HG03159 (cell line): ENCODE measurements around the gene WBP4.
"Not testable (repeated sequence)": the region's sequence is repeated elsewhere in the genome, so short reads cannot be mapped to it uniquely, and the experiment has no call there.

Source experiments
- ATAC-seq: cut with Tn5 transposase; IDR thresholded peaks from one replicate; pipeline ENCODE4 v1.9.1; 2021; ENCODE audit warnings: mild to moderate bottlenecking, moderate library complexity; ENCODE audit not compliant: unreplicated experiment

The WBP4 gene

DNA sequence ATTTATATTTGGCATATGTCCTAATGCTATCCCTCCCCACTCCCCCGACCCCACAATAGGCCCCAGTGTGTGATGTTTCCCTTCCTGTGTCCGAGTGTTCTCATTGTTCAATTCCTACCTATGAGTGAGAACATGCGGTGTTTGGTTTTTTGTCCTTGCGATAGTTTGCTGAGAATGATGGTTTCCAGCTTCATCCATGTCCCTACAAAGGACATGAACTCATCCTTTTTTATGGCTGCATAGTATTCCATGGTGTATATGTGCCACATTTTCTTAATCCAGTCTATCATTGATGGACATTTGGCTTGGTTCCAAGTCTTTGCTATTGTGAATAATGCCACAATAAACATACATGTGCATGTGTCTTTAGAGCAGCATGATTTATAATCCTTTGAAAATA, 18.9 kb upstream of the WBP4 start:
- not testable (repeated sequence) for ATAC-seq

DNA sequence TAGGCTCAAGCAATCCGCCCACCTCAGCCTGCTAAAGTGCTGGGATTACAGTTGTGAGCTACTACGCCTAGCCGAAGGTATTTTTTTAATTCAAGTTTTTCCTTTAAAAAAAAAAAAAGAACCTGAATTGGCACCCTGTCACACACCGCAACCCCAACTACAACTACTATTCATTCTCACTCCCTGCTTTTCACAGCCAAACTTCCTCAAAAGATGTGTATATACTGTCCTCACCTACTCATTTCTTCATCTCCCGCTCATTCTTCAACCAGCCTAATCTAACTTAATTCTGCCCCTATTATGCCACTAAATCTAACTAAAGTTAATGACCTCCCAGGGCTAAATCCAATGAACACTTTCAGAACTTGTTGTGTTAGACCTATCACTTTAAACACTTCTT, 12.7 kb upstream of the WBP4 start:
- ATAC-seq: no peak

DNA sequence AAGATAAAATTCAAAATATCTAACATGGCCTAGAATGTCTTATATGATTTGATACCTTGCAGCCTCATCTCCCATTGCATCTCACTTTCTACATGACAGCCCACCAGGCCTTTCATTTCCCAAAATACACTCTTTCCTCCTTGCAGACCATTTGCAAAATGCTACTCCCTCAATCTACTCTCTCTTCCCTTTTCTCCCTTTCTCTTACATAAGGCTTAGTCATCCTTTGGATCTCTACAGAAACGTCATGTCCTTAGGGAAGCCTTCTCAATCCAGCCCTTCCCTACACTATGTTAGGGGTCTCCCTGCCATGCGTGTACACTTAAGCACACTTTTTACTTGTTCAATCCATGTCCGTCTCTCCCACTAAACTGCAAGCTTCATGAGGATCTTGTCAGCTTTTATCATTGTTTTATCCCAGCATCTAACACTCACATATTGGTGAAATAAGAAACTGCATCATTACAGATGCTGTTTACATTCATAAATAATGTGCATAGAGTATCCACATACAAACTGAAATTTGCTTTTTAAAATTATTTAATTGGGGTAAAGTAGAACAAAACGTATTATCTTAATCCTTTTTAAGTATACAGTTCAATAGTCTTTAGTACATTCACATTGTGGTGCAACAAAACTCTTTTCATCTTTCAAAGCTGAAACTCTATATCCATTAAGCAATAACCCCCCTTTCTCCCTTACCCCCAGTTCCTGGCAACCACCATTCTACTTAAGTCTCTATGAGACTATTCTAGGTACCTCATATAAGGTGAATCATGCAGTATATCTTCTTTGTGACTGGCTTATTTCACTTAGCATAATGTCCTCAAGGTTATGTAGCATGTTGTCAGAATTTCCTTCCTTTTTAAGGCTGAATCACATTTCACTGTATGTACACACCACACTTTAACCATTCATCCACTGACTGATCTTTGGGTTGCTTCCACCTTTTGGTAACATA, 11.5 kb upstream of the WBP4 start:
- ATAC-seq: no peak

GRCh38 chr13:41052441-41052840, 8.9 kb upstream of the WBP4 start:
- ATAC-seq: no peak

DNA sequence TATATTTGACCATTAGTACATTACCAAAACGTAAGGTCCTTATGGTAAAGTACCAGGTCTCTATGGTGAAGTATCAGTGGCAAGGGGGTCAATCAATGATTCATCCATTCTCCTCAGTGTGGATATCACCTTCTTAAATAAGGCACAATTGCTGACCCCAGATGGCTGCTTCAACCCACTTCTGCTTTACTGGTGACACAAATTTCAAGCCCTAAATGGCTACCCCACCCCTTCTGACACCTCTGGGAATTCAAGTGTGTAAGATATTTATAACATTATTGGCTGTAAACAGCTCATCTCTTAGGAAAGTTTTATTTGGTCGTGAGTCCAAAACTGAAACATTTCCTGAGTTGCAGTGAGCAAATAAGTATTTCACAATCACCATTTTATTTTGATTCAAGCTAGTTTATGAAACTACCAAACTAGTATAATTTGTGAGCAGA, 7.9 kb upstream of the WBP4 start:
- ATAC-seq: peak; percentile 78

DNA sequence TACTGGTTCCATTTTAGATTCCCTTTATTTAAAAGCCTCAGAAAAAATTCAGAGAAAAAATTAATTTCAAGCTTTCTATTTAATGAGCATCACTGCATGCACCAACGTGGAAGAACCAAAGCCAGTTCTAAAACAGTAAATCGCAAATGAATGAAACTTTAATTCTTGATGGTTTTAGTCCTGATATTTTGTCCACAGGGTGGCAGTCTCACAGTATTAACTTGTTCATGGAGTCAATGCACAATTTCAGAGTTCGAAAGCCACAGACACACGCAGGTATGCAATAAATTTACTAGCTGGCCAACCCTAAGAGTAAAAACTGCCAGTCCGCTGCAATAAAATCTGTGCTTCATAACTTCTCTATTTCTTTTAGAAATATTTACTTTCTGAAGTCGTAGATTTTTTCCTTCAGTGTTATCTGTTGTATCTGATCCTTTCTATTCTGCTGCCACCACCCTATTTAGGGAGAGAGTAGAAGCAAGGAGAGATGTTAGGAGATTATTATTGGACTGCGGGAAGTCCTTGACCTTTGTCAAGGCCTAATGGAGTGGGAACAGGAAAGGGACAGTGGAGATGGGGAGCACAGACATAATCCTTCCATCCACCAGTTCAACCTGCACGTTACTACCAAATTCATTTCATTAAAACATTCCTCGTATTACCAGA, 7.0 kb upstream of the WBP4 start:
- ATAC-seq: no peak

GRCh38 chr13:41054919-41055619, 6.2 kb upstream of the WBP4 start:
- no peak for ATAC-seq

- ATAC-seq: no peak
Measured at GRCh38 chr13:41056194-41056593, 5.1 kb upstream of the WBP4 start.

- no peak for ATAC-seq
Measured at GRCh38 chr13:41056826-41057711, 4.2 kb upstream of the WBP4 start.

DNA sequence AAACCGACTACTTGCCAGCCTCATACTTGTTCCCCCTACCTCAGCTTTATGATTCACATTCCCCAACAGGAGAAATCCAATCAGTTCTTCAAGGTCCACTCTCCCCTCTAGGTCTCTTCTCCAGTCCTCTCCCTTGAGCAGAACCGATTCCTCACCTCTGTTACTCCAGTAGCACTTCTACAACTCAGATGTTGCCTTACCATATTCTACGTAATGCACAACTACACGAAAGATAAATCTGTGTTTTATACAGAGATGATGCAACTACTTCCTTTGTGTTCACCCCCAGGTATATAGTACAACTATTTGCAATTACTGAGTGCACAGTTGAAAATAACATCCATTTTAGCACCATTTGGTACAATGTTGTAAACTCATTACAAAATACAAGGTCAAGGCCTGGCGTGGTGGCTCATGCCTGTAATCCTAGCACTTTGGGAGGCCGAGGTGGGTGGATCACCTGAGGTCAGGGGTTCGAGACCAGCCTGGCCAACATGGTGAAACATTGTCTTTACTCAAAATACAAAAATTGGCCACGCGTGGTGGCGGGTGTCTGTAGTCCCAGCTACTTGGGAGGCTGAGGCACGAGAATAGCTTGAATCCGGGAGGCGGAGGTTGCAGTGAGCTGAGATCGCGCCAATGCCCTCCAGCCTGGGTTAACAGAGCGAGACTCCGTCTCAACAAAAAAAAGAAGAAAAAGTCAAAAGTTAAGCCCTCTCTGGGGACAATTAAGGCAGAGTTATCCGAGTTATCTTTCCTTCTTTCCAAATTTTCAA, 2.8 kb upstream of the WBP4 start:
- ATAC-seq: no peak

GRCh38 chr13:41059456-41060081, 1.7 kb upstream of the WBP4 start:
- no peak for ATAC-seq

- peak; percentile 32 for ATAC-seq
Measured at GRCh38 chr13:41060082-41060723, 1.1 kb upstream of the WBP4 start.

- peak; percentile 31 for ATAC-seq
Measured at GRCh38 chr13:41060724-41061074, 610 bp upstream of the WBP4 start.

GRCh38 chr13:41061914-41062837, 867 bp downstream of the WBP4 start:
- peak; percentile 31 for ATAC-seq

DNA sequence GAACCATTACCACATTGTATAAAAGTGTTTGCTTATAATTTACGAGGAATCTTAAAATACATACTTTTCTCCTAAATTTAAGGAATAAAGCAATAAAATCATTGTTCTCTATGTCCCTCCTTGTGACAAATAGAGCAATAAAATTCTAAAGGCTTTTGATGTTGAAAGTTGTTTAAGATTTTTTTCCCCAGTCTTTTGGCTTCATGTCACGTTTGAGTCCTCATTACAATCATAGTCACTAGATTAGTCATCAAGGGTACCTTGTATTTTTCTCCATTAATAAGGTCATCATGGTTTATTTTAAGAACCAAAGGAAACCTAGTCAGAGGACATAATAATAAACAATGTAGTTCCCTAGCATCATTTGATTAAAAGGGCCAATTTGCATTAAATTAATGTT, 3.2 kb downstream of the WBP4 start:
- ATAC-seq: no peak

GRCh38 chr13:41065078-41065477, 3.8 kb downstream of the WBP4 start:
- no peak for ATAC-seq

GRCh38 chr13:41074523-41074922, 13.2 kb downstream of the WBP4 start:
- ATAC-seq: no peak

DNA sequence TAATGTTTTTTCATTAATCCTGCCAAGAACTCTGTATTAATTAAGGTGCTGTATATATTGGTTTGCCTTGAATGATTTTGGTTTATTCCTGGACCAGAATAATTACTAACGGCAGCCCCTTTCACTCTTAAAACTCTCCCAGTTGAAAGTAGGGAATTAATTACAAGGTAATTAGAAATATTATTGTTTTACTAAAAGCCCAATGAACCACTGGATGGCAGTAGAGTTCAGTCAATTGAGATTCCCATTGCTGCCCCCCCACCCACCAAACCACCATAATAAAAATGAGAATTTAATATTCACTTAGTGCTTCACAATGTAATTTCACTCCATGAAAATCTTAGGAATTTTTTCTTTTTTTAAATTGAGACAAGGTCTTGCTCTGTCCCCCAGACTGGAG, 13.7 kb downstream of the WBP4 start:
- ATAC-seq: no peak
